ENCODE results near the gene MCM9.

Gene MCM9

DNA sequence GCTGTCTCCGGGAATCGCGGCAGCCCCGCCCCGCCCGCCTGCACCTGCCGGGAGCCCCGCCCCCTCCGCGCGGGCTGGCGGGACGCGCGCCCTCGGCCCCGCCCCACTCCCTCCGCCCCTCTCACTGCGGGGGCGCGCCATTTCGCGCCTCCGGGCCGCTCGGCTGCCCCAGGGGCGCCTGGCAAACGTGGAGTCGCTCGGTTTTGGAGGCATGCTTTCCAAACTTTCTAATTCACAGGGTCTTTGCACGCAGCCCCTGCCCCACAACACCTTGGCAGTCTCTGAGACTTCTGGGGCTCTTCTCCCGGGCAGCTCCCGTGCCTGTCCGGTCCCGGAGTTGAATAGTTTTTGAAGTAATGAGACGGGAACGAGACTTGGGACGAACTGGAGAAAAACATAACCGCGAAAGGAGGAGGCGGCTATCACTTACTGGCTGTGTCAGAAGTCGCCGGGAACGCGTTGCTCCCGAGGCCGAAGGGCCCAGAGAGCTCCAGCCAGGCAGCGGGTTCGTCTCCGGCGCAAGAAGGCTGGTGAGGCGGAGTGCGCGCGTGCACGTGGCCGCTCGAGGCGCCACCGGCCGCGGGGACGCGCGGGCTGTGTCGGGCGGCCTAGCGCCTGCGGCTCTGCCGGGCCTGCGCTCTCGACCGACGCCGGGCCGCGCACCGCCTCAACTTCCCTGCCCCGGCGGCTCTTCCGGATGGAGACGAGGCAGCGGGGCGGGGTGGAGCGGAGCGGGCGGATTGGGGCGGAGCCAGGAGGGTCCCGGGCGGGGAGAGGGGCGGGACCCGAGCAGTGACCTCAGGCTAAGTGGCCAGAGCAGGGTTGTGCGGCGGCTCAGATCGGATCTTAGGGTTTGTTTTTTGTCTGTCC lies at the start of gene MCM9:
Gene MCM9 (minus strand): TSS at position 699 of the 870 bp plus-strand sequence. CDS start 3,436 bp downstream, outside the sequence.
- DNase-seq = peak; percentile 82

DNA sequence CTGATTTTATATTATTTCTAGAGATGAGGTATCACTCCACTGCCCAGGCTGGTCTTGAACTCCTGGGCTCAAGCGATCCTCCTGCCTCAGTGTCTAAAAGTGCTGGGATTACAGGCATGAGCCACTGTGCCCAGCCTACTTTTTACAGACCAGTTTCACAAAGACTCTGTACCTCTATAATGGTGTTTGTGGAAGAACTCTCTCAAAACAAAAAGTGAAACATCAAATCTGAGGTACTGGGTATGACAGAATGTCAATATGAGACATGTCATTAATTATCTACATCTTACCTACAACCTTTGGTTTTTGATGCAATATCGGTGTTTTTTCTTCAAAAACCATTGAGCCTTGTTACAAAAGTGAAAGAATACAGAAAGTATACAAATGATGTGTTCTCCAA lies 49.4 kb upstream of the MCM9 start:
- DNase-seq = no peak

DNA sequence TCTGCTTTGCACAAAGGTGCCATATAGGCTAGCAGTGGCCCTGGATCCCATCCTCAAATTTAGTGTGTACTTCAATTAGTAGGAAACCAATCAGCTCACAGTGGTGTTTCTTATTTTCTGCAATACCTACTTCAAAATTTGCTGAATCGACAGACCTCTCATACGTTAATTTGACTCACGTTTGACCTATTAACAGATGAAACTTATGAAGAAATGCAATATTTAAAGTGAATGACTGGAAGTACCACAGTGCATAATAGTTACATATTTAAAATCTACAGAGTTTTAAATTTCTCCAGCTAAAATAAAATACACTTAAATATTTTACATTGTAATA lies 47.6 kb upstream of the MCM9 start:
- DNase-seq = no peak

DNA sequence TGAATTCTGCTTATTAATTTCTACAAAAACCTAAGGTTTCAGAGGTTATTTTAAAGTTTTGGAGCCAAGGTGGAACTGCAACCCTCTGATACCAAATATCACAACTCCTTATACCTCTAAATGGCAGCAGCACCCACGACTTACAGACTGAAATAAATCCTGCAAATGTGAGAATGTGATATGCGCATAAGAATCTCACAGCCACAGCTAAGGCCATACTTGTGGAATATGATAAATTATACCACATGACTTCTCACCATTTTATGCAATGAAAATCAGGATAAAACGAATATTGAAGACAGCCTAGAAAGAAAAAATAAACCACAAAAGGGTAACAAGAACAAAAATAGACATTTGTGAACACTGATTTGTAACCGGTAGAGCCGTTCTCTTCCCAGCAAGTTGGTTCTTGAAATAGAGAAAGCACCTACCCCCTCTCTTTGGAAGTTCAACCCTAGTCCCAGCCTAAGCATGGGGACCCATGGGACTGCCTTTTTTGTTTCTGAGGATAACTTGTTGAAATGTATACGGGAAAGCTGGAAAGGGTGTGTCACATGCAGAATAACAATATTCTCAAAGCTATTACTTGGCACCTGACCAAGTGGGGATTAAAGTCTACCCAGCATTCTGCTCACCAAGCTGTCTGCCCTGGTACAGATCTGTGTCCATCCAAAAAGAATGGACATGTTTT lies 47.1 kb upstream of the MCM9 start:
- no peak for DNase-seq

DNA sequence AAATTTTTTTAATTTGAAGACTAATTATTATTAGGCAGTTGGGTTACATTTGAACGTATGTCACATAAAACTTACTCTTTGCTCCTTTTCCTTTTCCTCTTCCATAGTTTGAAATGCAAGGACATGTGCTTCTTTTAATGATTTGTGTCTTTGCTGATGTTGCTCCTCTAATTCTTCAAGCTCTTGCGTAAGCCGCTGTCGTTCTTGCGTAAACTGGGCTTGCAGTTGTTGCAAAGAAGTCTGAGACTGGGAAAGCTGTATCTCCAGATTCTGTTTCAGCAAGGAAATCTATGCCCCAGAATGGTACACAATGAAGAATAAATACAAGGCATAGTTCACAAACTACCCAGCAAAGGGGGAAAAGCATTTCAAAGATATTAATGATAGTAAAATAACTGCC lies 45.1 kb upstream of the MCM9 start:
- no peak for DNase-seq

DNA sequence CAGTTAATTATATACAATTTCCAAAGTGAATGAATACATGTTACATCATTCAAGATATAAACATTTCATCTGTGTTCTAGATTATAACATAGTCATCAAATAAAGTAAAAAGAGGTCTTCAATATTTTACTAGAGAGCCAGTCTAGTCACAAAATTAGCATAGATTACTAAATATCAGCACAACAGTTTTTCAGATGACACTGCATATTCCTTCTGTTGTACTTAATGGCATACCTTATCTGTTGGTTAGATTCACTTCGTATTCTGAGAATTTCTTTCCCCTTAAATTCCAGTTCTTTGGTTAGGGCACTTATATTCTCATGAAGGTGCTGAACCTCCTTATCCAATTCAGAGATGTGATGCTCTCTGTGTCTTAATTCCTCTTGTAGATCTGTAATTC lies 39.8 kb upstream of the MCM9 start:
- no peak for DNase-seq

DNA sequence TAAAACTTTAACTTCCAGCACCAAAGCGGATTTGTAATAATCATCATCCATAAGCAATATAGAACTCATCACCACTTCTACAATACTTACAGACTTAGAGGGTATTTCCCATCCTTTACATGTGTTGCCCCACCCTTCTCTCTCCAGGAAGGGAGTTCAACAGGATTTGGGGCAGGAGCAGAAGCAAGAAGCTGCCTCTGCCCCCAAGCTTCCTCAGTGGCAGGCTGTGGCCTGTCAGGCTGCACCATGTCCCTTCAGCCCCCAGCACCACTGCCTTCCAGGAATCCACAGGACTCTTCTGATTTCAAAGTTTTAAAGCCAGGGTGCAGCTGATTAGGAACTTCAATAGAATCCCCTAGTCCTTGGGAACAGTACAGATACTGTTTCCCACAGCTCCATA lies 36.7 kb upstream of the MCM9 start:
- no peak for DNase-seq

DNA sequence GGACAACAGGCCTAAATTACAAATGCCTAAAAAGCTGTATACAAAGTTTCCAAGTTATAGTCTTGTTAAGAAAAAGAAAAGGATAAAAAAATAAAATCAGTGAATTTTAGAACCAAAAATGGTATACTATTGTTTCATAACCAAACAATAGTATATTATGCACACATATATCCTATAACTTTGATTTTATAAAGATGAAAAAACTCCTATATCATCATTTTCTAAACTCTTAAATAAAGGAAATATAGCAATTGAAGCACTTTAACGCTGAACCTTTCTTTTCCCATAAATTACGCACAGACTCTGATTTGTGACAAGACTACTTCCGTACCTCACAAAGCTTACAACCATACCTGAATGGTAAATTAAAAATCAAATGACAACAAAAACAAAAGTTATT lies 35.9 kb upstream of the MCM9 start:
- DNase-seq = no peak

DNA sequence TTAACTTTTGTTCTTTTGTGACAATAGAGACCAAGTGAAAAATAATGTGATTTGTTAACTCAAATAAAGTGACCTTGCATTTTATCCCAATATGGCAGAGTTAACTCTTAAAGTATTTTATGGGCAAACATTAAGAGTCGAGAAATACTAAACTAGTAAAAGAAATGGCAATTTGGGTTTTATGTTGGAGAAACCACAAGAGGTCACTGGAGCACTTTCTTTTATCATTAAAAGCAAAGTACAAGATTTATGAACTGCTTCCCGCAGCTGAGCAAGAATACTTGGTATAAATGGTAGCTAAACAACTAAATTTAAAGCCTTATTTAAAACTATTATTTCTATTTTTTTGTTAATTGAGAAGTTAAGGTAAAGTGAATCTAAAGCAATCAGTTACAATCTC lies 33.5 kb upstream of the MCM9 start:
- no peak for DNase-seq

DNA sequence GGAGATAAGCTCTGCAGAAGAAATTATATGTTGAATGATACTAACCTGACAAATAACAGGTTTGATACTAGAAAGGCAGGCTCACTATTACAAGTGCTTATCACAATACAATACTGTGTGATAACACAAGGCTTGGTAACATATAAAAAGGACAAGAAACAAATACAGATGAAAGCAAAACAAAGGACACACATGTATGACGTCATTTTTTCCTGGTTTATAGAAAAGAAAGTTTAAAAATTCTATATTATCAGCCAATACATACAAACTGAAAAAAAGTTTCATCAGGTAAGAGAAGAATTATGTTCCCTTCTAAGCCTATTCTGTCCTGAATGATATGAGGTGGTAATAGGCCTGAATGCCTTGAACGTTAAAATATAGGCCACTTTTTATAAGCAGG lies 32.3 kb upstream of the MCM9 start:
- no peak for DNase-seq

DNA sequence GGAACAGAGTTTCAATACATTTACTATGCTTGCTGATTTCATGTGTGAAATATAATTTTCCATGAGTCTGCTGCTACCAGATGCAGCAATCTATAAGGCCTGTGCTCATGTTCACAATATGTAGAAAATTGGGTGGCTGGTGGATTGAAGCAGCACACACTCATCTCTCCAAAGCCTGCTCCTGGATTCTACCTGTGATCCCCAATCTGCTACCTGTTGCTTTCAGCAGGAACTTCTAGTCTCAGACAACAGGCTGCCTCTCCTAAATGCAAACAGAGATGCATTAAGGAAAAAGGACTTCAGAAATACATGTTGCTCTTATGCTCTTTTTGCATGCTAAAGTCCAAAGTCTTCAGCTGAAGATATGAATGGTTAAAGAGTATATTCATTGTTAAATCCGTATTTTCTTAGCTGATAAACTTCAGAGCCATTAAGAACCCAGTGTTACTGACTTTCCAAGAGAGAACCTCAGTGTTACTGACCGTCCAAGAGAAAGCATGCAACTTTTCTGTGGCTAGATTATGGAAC lies 30.9 kb upstream of the MCM9 start:
- DNase-seq = no peak

DNA sequence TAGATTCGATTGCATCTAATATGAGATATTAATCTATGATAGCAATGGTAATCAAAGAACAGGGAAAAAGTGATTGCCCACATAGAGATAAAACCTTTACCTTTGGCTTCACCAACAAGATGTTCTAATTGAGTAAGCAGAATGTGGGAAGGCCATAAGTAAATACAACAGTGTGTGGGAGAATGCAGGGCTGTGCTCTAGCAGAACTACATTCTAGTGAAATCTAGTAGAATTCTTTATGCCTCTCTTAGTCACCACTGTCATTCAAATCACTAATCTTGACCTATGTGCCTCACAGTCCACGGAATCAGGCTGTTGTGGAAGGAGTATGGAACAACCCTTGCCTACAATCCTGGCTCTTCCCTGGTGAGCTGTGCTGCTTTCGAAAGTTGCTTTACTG lies 30.4 kb upstream of the MCM9 start:
- no peak for DNase-seq

DNA sequence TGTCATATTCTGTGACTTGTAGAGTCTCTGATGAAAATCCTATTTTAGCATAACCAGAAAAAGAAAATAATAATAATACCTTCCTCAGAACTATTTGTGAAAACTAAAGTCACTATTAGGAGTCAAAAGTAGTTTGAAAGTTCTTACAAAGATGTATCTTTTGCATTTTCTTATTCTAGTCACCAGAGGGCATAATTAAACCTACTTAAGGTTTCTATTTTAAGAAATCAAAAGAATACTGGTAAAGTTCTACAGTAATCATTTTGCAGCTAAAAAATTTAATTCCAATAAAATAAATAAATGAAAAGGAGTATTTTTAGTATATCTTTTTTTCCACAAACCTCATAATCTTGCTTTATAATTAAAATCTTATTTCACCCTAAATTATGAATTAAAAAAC lies 28.0 kb upstream of the MCM9 start:
- DNase-seq = no peak

DNA sequence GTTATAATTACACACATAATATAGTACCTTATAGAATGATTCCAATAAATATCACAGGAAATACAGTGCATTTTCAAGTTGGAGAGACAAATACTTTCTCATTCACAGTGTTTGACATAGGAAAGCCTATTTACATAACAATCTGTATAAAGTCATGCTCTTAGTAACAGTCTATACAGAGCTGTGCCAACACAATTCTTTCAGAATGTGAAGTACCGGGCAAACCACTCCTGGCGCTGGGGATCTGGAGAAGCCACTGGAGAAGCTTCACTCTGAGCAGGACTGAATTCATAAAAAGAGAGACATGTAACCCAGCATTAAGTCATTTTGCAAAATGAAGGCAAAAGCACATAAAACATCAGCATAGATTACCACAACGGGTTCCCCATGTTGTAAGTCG lies 24.9 kb upstream of the MCM9 start:
- DNase-seq = no peak

DNA sequence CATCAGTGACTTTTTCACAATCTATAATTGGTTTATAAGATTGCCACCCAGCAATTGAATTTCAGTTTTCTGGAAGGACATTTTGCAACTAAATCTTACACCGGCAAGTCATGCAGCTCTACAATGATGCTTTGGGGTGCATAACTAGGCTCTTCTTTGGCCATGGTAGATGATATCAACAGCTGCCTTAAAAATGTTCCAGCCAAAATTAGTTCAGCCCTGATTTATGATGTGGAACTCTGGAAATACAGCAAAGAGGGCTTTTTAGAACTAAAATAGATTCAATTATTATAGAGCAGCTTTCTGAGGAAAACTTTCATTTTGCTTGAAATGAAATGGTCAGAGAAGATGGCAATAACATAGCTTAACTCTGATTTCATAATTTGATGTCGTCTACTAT lies 18.4 kb upstream of the MCM9 start:
- no peak for DNase-seq

DNA sequence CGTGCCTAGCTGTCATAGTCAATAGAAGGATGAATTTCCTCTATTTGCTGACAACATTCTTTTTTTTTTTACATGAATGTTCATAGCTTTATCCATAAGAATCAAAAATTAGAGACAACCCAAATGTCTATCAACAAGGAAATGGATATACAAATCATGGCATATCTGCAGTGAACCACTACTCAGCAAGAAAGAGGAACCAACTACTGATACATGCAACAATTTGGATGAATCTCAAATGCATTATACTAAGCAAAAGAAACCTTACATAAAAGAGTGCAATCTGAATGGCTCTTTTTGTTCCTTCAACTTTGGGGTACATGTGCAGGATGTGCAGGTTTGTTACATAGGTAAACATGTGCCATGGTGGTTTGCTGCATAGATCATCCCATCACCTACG lies 17.7 kb upstream of the MCM9 start:
- DNase-seq = no peak

DNA sequence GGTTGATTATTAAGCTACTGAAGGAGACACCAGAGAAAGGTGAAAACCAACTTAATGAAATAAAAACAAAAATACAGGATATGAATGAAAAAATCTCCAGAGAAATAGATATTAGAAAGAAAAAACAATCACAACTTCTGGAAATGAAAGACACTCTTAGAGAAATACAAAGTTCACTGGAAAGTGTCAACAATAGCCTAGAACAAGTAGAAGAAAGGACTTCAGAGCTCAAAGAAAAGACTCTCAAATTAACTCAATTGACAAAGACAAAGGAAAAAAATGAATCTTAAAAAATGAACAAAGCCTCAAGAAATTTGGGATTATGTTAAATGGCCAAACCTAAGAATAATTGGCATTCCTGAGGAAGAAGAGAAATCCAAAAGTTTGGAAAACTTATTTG lies 10.3 kb upstream of the MCM9 start:
- DNase-seq = no peak

DNA sequence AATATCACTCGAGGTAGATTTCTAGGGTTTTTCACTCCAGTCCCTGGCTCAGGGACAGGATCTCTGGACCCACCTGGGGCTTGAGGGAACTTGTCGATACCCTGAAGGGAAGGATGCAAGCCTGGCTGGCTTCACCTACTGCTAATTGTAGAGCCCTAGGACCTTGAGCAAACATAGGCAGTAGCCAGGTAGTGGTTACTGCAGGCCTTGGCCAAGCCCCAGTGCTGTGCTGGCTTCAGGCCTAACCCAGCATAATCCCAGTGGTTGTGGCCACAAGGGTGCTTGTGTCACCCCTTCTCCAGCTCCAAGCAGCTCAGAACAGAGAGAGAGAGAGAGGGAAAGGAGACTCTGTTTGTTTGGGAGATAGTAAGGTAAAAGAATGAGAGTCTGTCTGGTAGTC lies 5.8 kb upstream of the MCM9 start:
- DNase-seq = no peak

DNA sequence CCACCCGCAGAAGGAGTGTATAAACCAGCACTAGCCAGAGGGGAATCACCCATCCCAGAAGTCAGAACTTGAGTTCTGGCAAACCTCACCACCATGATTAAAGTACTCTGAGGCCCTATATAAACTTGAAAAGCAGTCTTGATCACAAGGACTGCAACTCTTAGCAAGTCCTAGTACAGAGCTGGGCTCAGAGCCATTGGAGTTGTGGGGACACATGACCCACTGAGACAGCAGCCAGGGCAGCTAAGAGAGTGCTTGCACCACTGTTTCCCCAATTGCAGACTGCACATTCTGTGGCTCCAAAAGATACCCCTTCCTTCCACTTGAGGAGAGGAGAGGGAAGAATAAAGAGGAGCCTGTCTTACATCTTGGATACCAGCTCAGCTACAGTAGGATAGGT lies 4.7 kb upstream of the MCM9 start:
- no peak for DNase-seq

DNA sequence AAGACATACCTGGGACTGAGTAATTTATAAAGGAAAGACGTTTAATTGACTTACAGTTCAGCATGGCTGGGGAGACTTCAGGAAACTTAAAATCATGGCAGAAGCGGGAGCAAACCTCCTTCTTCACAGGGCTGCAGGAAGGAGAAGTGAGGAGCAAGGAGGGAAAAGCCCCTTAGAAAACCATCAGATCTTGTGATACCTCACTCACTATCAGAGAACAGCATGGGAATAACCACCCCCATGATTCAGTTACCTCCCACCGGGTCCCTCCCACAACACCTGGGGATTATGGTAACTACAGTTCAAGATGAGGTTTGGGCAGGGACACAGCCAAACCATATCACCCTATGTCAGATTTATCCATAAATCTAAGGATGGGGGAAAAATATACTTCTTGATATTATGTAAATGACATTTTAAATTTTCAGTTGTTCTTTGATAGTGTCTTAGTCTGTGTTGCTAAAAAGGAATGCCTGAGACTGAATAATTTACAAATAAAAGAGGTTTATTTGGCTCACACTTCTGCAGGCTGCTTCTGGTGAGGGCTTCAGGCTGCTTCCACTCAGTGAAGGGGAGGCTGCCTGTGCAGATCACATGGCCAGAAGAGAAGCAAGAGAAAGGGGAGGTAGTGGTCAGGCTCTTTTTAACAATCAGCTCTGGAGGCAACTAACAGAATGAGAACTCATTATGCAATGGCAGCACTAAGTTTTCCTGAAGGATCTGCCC lies 1.2 kb upstream of the MCM9 start:
- no peak for DNase-seq

DNA sequence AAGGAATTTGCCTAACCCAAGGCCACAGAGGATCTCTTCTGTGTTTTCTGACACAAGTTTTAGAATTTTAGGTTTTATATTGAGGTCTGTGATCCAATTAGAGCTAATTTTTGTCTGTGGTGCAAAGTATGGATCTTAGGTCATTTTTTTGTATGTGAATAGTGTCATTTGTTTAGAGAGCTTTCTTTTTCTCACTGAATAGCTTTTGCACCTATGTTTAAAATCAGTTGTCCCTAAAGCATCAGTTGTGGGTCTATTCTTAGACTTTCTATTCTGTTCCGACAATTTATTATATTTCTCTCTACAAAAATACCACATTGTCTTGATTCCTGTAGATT lies 341 bp upstream of the MCM9 start:
- DNase-seq = no peak

DNA sequence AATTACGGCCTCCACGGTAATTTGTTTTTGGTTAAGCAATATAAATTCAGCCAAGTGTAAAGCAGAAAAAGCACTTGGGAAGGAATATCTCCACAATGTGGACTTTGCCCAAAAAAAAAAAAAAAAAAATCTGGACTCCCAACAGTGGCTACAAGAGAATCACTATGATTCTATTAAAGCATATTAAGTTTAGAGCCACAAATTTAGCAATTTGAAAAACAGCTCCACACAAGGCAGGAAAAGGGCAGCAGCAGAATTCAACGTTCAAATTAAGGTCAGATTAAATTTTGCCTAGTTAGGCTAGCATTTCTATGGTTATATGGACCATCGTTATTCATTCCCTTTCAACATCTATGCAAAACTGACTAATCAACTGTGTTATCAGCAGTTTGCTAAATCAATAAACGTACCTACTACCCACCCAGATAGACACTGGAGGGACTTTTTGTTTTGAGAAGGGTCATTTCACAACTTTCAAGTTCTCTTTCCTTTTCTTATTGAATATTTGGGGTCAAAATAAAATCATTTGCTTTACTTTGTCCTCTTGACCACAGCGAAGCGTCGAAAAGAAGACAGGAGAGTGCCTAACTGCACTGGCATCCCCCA lies 1.0 kb downstream of the MCM9 start:
- no peak for DNase-seq

DNA sequence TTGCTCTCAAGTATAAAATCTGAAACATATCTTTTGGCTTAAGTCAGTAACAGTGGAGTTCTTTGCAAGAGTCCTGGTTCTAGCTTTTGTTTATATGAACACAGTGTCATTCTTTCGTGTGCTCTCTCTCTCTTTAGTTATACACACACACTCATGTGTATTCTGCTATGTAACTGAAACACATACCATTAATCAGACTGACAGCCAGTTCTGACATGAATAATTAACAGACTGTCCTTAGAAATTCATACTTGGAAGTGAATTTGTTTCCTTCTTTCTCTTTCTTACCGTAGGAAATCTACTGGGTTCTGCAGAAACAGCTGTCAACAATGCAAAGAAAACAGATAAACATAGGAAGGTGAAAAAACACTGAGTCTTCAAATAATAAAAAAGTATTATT lies 2.5 kb downstream of the MCM9 start:
- DNase-seq = no peak

DNA sequence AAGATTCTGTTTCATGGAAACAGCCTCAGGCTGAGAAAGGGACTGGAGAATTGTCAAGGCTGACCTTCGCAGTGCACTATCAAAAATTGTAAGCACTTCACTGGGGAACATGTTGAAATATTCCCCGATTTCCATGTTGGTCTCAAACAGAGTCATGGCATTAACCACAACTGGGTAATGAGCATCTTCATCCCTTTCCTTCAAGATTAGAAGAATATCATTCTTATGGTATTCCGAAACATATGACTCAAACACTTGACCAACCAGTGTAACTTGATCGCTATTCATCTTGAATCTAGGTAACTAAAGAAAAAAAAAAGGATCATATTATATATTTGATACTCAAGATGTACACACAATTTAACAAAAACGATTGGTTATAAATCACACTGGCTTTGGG lies 3.5 kb downstream of the MCM9 start:
- no peak for DNase-seq

All from NCI-H1436 (cell line).